NT2/D1 (cell line): Measurements from ENCODE around the gene NT5M.
"Not testable (repeated sequence)": the region's sequence is repeated elsewhere in the genome, so short reads cannot be mapped to it uniquely, and the experiment has no call there.

ENCODE experiments used
- SUZ12 ChIP-seq: IDR thresholded peaks from 2 replicates; pipeline ENCODE4 v1.6.1; 2011; ENCODE audit not compliant: insufficient read length, insufficient read depth; ENCODE audit errors: extremely low read depth
- YY1 ChIP-seq: IDR thresholded peaks from 2 replicates; pipeline ENCODE4 v1.6.1; 2011; ENCODE audit not compliant: insufficient read length, insufficient read depth
- ZNF274 ChIP-seq: IDR thresholded peaks from 2 replicates; pipeline ENCODE4 v1.6.1; 2011; ENCODE audit warnings: mild to moderate bottlenecking, low read depth, low read length

DNA sequence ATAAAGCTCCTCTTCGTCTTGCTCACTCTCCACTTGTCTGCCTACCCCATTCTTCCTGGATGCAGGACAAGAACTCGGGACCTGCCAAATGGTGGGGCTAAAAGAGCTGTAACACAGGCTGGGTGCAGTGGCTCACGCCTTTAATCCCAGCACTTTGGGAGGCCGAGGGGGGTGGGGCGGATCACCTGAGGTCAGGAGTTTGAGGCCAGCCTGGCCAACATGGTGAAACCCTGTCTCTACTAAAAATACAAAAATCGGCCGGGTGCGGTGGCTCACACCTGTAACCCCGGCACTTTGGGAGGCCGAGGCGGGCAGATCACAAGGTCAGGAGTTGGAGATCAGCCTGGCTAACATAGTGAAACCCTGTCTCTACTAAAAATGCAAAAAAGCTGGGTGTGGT lies 1.5 kb upstream of the NT5M start:
- TF ChIP-seq ZNF274, YY1, SUZ12: not testable (repeated sequence)
